CD4-positive, alpha-beta T cell treated with Interleukin-4 for 1 hour (primary cell): ENCODE data around the gene KRTAP10-8.
"Not testable (repeated sequence)": the region's sequence is repeated elsewhere in the genome, so short reads cannot be mapped to it uniquely, and the experiment has no call there.

Source experiments
- DNase-seq, 2 donors: peaks; one replicate each; pipeline ENCODE4 v3.0.0-alpha.2; 2020 to 2022

Gene KRTAP10-8, protein sequence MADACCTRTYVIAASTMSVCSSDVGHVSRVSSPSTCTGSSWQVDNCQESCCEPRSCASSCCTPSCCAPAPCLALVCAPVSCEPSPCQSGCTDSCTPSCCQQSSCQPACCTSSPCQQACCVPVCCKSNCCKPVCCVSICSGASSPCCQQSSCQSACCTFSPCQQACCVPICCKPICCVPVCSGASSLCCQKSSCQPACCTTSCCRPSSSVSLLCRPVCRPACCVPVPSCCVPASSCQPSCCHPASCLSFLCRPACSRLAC

DNA sequence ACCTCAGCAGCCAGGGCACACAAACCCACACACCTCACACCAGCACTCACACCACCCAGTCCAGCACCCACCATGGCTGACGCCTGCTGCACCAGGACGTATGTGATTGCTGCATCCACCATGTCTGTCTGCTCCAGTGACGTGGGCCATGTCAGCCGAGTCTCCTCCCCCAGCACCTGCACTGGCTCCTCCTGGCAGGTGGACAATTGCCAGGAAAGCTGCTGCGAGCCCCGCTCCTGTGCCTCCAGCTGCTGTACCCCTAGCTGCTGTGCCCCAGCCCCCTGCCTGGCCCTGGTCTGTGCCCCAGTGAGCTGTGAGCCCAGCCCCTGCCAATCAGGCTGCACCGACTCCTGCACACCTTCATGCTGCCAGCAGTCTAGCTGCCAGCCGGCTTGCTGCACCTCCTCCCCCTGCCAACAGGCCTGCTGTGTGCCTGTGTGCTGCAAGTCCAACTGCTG, at the start of gene KRTAP10-8:
TSS of gene KRTAP10-8 (plus strand) at position 51 of the 458 bp plus-strand sequence. CDS start at position 73, 22 bp downstream.
- no peak for DNase-seq

DNA sequence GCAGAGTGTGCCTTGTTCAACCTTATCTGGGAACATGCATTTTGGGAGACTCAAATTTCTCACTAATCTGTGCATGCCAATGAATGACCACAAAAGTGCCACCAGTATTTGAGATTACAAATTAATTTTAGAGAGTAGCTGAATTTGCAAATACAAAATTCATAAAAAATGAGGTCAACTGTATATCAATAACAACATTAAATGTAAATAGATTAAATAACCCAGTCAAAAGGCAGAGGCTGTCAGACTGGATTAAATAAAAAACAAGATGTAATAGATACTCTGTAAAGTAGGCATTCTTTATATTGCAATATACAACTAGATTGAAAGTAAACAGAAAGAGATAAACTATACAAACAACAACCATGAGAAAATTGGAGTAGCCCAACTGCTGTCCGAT, 47.8 kb upstream of the KRTAP10-8 start:
- DNase-seq: no peak

DNA sequence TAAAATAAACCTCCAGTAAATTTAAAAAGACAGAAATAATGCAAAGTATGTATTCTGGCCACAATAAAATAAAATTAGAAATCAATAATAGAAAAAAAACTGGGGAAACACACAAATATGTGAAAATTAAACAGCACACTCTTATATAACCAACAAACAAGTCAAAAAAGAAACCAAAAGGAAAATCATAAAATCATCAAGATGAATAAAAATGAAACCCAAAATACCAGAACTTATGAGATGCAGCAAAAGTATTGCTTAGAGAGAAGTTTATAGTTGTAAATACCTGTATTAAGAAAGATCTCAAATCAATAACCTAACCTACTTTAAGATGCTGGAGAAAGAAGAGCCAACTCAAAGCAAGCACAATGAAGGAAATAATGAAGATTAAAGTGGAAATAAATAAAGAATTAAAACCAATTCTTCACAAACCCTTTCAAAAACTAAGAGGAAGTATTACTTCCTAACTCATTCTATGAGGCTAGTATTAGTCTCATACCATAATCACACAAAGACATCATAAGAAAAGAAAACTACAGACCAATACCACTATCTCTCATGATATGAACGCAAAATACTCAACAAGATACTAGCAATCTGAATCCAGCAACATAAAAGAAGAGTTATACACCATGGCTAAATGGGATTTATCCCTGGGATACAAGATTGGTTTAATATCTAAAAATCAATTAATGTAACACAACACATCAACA, 46.8 kb upstream of the KRTAP10-8 start:
- peak in 1 of 2 donors; percentile 18 for DNase-seq

DNA sequence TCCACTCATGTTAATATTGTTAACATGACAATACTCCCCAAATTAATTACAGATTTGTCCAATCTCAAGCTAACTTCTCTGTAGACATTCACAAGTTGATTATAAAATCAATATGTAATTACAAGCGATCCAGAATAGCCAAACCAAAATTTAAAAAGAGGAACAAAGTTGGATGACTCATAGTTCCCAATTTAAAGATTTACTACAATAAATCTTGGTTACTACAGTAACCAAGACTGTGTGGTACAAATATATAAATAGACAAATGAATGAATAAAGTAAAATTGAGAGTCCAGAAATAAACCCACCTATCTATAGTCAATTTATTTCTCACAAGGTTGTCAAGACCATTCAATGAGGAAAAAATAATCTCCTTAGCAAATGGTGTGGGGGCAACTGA, 45.5 kb upstream of the KRTAP10-8 start:
- DNase-seq: no peak

DNA sequence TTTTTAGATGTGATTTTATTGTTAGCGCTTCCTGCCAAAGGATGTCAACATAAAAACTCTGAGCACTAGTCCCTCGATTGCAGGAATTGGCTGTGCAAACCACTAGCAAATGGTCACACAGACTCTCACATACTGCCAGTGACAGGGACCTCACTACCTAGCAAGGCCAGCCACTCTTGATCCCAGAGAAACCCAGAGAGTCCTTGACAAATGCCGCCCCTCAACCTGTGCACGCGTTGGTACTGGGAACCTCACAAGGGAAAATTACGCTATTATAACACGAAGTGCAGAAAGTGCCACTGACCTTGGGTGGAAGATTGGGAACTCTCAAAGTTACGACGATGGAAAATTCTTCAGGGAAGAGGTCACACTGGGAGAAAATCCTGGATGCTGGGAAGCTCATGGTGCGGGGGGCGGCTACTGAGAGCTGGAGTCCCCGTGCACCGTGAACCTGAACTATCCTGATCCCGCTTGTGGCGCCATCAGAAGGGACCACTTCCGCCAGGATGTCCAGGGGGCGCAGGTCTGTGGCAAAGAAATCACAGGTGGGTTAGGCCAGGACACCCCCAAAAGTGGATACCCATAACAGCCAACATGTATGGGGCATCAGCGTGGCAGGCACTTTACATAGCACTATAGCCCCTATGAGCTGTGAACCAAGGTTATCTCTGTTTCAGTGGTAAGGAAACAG, 44.3 kb upstream of the KRTAP10-8 start:
- DNase-seq: no peak

DNA sequence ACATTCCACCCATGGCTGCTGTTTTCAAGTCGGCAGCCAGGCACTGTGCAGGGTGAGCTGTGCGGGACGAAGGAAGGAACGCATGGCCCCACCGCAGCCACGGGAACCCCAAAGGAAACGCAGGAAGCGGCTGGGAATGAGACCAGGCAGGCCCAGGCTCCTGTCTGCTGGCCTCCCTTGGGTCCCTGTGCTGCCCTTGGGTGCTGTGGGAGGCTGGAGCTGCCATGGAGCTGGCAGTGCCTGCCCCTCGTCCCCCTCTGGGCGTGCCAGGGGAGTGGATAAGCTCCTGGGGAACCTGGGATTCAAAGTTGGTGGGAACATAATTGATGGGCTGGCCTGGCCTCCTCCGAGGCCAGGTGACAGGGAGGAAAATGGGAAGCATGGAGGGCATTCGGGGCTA, 43.6 kb upstream of the KRTAP10-8 start:
- no peak for DNase-seq

DNA sequence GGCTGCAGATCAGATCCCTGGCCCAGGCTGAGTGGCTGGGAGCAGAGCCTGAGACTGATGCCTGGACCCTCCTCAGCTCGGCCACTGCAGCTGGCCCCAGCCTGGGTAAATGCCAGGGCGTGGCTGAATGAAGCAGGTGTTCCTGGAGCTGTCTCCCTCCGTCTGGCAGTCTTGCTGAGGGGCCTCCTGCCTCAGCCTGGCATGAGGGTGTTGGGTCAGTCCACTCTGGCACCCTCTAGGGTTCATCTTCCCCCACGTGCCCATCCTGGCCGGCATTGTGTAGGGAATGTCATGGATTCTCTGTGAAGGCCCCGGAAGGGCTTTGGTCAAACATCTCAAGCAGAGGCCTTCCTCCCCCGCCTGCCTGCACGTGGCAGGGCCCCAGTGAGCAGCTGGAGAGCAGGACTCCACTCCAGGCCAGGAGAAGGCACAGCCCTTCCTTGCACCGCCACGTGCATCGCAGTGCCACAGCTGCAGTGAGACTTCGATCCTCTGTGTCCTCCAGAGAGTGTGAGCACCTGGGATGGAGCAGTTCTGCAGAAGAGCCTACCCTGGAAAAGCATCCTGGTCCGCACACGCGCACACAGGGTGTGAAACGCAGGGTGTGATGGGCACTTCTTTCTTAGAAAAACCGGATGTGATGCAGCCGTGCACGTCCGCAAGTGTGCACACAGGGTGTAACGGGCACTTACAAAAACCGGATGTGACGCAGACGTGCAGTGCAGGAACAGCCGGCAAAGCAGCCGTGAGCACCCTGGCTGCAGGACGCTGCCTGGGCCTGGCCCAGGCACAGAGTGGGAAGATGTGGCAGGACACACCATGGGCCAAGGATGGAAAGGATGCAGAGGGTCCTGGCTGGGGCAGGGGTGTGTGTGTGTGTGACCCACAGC, 43.0 kb upstream of the KRTAP10-8 start:
- DNase-seq: no peak

DNA sequence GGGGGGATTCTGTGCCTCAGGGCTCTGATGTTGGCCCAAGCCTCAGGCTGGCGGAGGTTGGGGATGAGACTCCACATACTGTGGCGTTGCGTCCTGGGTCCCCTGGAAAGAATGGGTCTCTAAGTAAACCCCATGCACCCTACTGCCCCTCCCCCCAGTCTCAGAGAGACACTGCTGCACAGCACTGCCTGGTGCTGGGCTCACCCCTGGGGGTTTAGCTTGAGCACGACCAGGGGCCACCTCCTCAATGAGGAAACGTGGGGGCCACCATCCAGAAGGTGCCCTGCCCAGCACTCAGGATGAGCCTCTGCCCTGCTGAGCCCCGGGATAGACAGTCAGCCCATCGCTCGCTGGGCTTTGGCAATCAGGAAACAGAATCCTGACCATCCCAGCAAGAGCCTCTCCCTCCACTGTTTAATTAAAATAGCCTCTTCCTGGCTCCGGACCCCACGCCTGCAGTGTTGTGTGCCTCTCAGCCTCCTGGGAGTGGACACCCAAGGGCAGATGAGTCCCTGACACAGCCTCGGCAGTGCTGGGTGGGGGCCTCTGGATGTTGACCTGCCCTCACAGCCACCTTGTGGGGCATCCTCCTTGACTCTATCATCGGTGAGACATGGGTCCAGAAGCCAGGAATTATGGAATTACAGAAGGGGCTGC, 41.9 kb upstream of the KRTAP10-8 start:
- no peak for DNase-seq

DNA sequence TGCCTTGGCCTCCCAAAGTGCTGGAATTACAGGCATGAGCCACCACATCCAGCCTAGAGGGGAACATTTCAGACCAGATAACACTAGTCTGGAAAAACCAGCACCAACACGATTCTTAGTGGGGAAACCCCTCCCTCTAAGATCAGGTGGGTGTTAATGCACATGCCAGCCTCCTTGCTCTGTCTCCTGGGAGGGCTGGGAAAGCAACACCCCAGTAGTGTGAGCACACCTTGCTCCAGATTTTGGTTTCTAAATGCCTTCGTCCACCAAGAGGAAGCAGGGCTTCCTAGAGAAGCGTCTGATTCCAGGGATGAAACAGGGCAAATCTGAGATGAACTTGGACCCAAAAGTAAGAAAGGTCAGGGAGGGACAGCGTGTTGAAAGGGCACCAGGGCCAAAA, 40.6 kb upstream of the KRTAP10-8 start:
- DNase-seq: no peak

DNA sequence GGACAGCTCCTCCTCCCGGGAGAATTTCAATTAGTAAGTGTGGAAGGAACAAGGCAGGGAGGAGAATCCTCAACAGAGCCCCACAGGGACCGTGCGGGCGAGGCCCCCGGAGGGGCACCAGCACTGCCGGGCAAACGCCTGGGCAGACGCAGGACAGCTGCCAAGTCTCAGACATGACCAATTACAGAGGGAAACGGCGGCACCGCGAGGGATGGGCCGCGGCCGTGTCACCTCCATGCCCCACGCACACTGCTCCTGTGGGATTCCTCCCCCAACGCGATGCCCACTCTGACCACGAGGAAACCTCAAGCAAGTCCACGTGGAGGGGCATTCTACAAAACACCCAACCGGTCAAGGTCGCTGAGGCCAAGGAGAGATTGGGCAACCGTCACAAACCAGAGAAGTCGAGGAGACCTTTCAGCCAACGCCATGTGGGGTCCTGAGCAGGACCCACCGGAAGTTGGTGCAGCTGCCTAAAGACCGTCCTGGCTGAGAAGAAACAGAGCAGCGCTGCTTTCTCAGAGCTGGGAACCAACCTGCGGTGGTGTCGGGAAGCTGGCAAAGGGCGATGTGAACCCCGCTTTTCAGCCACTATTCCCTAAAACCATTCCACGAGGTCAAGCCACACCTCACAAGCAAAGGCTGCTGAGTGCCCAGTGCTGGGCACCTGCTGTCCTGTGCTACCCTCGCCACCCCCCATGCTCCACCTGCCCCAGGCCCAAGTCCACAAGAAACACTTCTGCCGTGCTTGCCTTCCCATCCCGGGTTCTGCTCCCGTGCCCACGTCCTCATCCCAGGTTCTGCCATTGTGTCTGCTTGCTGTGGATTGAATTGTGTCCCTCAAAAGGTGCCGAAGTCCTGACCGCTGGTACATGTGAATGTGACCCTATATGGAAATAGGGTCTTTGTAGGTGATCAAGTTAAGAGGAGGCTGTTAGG, 39.8 kb upstream of the KRTAP10-8 start:
- no peak for DNase-seq

DNA sequence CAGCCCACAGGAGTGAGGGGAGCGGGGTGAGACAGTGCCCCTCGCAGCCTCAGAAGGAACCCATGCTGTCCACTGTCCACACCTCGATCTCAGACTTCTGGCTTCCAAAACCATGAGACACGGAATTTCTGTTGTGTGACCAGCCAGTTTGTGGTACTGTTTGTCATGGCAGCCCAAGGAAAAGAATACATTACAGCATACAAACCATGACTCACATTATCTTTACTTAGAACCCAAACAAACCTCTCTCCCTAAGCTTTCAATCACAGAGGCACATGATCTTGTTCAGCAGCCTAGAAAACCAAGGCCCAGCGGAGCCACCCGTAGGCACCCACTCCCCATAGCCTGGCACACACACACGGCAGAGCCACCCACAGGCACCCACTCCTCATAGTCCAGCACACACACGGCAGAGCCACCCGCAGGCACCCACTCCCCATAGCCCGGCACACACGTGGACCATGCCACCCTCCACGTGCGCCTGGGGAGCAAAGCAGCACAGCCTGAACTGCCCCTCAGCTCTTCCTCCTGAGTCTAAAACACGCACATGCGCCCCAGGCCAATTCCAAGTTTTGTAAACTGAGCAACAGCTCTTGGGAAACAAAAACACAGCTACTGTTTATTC, 38.8 kb upstream of the KRTAP10-8 start:
- no peak for DNase-seq

DNA sequence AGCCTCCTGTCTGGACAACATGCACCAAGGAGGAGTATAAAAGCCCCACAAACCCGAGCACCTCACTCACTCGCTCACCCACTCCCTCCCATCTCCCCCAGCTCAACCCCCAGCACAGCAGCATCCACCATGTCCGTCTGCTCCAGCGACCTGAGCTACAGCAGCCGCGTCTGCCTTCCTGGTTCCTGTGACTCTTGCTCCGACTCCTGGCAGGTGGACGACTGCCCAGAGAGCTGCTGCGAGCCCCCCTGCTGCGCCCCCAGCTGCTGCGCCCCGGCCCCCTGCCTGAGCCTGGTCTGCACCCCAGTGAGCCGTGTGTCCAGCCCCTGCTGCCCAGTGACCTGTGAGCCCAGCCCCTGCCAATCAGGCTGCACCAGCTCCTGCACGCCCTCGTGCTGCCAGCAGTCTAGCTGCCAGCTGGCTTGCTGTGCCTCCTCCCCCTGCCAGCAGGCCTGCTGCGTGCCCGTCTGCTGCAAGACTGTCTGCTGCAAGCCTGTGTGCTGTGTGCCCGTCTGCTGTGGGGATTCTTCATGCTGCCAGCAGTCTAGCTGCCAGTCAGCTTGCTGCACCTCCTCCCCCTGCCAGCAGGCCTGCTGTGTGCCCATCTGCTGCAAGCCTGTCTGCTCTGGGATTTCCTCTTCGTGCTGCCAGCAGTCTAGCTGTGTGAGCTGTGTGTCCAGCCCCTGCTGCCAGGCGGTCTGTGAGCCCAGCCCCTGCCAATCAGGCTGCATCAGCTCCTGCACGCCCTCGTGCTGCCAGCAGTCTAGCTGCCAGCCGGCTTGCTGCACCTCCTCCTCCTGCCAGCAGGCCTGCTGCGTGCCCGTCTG, 38.0 kb upstream of the KRTAP10-8 start, which contains the start of gene KRTAP10-4:
TSS of gene KRTAP10-4 (plus strand) at position 100 of the 827 bp plus-strand sequence. CDS start at position 130, 30 bp downstream.
- not testable (repeated sequence) for DNase-seq

DNA sequence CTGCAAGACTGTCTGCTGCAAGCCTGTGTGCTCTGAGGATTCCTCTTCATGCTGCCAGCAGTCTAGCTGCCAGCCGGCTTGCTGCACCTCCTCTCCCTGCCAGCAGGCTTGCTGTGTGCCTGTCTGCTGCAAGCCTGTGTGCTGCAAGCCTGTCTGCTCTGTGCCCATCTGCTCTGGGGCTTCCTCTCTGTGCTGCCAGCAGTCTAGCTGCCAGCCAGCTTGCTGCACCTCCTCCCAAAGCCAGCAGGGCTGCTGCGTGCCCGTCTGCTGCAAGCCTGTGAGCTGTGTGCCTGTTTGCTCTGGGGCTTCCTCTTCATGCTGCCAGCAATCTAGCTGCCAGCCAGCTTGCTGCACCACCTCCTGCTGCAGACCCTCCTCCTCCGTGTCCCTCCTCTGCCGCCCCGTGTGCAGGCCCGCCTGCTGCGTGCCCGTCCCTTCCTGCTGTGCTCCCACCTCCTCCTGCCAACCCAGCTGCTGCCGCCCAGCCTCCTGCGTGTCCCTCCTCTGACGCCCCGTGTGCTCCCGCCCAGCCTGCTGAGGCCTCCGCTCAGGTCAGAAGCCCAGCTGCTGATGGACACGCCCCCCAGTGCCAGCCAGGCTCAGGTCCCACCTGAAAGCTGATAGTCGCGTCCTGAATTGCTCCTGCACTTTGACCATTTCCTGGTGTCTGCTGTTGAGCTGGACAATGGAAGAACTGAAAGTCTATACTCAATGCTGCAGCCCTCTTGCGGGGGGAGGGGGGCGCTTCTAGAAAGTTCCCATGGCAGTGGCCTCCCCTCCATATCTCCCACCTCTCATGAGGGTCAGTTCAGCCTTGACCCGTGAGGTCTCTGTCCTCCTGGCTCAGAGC, 37.2 kb upstream of the KRTAP10-8 start:
- no peak for DNase-seq

DNA sequence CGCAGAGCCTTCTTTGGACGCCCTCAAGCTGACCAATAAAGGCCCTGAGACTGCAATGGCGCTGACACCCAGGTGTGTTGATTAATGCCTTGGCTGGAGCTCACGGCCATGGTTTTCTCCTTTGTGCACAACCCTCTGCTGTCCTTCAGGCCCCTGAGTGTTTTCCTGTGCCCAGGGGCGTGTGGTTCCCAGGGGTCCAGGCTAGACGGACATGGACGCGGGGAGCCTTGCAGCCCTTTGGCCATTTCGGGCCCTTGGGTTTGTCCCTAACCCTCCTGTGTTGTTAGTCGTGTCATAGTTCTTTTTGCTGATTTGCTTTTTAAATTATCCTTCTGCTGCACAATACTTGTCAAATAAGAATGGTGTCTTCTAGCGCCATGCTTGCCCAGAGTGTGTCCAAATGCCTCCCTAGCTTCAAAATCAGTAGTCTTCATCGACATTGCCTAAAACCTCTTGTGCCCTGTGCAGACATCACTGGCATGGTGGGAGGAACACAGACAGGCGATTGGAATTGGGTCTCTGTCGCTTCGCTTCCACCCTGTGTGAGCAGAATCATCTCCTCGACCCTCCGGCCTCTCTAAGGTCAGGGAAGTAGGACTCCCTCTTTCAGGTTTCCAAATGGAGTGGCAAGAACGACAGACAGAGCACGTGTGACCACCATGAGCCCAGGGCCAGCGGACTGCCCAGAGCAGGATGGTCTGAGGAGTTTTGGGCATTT, 36.4 kb upstream of the KRTAP10-8 start:
- no peak for DNase-seq

DNA sequence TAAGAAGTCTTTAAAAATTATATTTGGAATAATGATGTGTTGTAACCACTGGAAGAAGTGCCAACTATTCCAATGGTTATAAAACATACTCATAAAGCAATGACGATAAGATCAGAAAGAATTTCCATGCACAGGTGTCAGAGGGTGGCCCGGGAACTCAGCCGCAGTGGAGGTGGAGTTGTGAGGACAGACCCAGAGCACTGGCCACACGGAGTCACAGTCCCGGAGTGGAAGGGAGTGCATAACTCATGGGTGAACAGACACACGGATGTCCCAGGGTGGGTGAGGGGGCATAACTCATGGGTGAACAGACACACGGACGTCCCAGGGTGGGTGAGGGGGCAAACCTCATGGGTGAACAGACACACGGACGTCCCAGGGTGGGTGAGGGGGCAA, 35.9 kb upstream of the KRTAP10-8 start:
- DNase-seq: no peak

DNA sequence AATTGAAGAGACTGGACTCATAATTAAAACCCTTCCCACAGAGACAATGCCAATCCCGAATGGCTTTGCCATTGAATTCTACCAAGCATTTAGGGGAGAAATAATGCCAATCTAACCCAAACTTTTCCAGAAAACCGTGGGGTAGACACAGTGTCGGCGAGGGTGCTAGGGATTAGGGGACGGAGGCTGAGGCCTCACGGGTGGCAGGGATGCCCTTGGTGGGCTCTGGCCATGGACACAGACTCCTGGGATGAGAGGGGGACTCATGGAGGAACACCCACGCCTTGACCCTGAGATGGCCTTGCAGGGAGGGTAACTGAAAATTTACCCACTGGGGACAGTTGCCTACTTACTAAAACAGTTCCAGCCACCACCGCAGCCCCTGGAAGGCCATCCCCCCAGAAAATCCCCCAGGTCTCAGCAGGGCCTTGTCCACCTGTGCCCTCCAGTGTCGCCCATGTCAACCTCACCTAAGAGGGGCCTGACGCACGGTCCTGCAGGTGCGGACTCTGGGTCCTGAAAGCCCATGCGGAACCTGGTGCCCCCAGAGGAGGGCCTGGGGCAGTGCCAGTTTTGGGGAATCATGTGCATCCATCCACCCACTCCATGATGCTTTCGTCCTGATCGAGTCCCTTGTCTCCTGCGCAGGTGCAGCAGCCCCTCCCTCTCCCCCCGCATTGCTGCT, 33.4 kb upstream of the KRTAP10-8 start:
- no peak for DNase-seq
